Motor neuron (in vitro differentiated cells): ENCODE data around the gene DLGAP1. TPM values are rescaled to one million over a fixed set of nuclear protein-coding genes. Genes with fewer than 3 reads are reported as not detected.
A peak's percentile ranks its signal among the peaks of the same experiment; 100 is the strongest.

Experiments
- ATAC-seq, 8 experiments: fragments of 200-7000 bp; cut with Tn5 transposase; replicated peaks in 6 of 8; 2 replicates each; pipeline ENCODE4 v1.8.0; 2021; ENCODE audit warnings: mild to moderate bottlenecking in 8 of 8, moderate library complexity in 8 of 8
- H3K27ac ChIP-seq, 2 donors: fragments of 250-450 bp; sonication (Bioruptor Pico); 2 replicates each; pipeline ENCODE4 v1.9.0; 2021; ENCODE audit warnings: antibody characterized with exemption in 2 of 2, mild to moderate bottlenecking in 2 of 2, moderate library complexity in 1 of 2
- H3K4me1 ChIP-seq, 2 donors: fragments of 250-450 bp; sonication (Bioruptor Pico); replicated peaks in 1 of 2; 2 replicates each; pipeline ENCODE4 v1.6.1; 2021; ENCODE audit warnings: antibody characterized with exemption in 2 of 2, mild to moderate bottlenecking in 2 of 2, moderate library complexity in 1 of 2
- H3K4me3 ChIP-seq, 5 donors: fragments of 250-450 bp; sonication (Bioruptor Pico); 2 replicates each; pipeline ENCODE4 v1.9.0; 2021; ENCODE audit warnings: antibody characterized with exemption in 5 of 5, mild to moderate bottlenecking in 5 of 5, moderate library complexity in 4 of 5
- WGBS, 10 experiments: fragments of 450-650 bp; shearing (Covaris generic); methylation state at CpG; one replicate each; pipeline ENCODE4 v1.0.0; 2022; 5-methylcytosine and 5-hydroxymethylcytosine counted together
- in situ Hi-C, 9 experiments: fragments of 400-800 bp; cut with MboI; loops; one replicate each; pipeline ENCODE4 v1.15.0; 2021; ENCODE audit warnings: low sequenced_read_pairs in 9 of 9, low pct_unique_long_range_greater_than_20kb in 2 of 9; ENCODE audit not compliant: unreplicated experiment in 9 of 9
- total RNA-seq, 8 experiments: library from RNA; unstranded; fragments of 300-600 nt; gene quantifications; 2 replicates each; pipeline versions ENCODE4 v1.2.3 to v1.2.4, GENCODE V29; 2022

DLGAP1 gene
- total RNA-seq, 8 experiments from 2014 or later = 0.36 to 38.2 (median 16.6) TPM

- Histone ChIP-seq H3K4me3 (no peak overlapping the region), H3K27ac (no peak overlapping the region), H3K4me1 (no peaks in the 10 kb centered on the region)
- WGBS, 10 experiments = 60 to 100% (median 80%) methylated on average over 1 of the region's 1 CpG; no CpG with 5 or more reads in 6 of the 10 experiments
- no peak for ATAC-seq
- in situ Hi-C loops = loop anchor here in 2 of 9 experiments (10.0 to 25.0 kb wide), 3 partner anchors 87 to 574 kb away; no protein-coding TSS in a partner anchor
These were observed 593.6 kb downstream of the DLGAP1 start for GRCh38 chr18:3861495-3861894.

- WGBS, 10 experiments = 0 to 100% (median 83%) methylated on average over 1 of the region's 1 CpG; no CpG with 5 or more reads in 3 of the 10 experiments
- H3K4me1 ChIP-seq = no peaks in the 10 kb centered on the region
- in situ Hi-C loops = loop anchor here in 2 of 9 experiments (25.0 kb wide), 2 partner anchors 130 to 570 kb away; no protein-coding TSS in a partner anchor
- ATAC-seq = peak in 1 of 8 experiments; percentile 17
- no peak overlapping the region for H3K4me3 ChIP-seq
- no peak overlapping the region for H3K27ac ChIP-seq
These were observed 597.6 kb downstream of the DLGAP1 start for GRCh38 chr18:3857544-3857943.

- ATAC-seq = no peak
- in situ Hi-C loops = loop anchor here in 2 of 9 experiments (25.0 kb wide), 2 partner anchors 131 to 569 kb away; no protein-coding TSS in a partner anchor
- H3K27ac ChIP-seq = no peak overlapping the region
- no peaks in the 10 kb centered on the region for H3K4me1 ChIP-seq
- WGBS, 10 experiments = 72 to 100% (median 92%) methylated on average over 2 to 3 of the region's 3 CpGs
- H3K4me3 ChIP-seq = no peak overlapping the region
These were observed 599.1 kb downstream of the DLGAP1 start for GRCh38 chr18:3855966-3856365.

GRCh38 chr18:3852321-3852720, 602.8 kb downstream of the DLGAP1 start:
- WGBS, 10 experiments = 0 to 100% (median 88%) methylated on average over 1 to 2 of the region's 2 CpGs; no CpG with 5 or more reads in 2 of the 10 experiments
- no peak overlapping the region for H3K27ac ChIP-seq
- no peak for ATAC-seq
- H3K4me3 ChIP-seq = no peak overlapping the region
- in situ Hi-C loops = loop anchor here in 2 of 9 experiments (25.0 kb wide), 2 partner anchors 135 to 565 kb away; no protein-coding TSS in a partner anchor
- H3K4me1 ChIP-seq = no peaks in the 10 kb centered on the region

GRCh38 chr18:3851159-3851558, 603.9 kb downstream of the DLGAP1 start:
- in situ Hi-C loops = loop anchor here in 2 of 9 experiments (25.0 kb wide), 2 partner anchors 136 to 564 kb away; no protein-coding TSS in a partner anchor
- no peak overlapping the region for H3K4me3 ChIP-seq
- no peak overlapping the region for H3K27ac ChIP-seq
- 32 to 100% (median 94%) methylated on average over 1 to 2 of the region's 2 CpGs; no CpG with 5 or more reads in 3 of the 10 experiments for WGBS, 10 experiments
- no peaks in the 10 kb centered on the region for H3K4me1 ChIP-seq
- ATAC-seq = peak in 4 of 8 experiments; percentile 36 to 48 (median 45)

- in situ Hi-C loops = no loop called here
- H3K4me1 ChIP-seq = no peaks in the 10 kb centered on the region
- H3K27ac ChIP-seq = no peak overlapping the region
- no peak for ATAC-seq
- 47 to 100% (median 91%) methylated on average over 1 to 3 of the region's 3 CpGs for WGBS, 10 experiments
- no peak overlapping the region for H3K4me3 ChIP-seq
These were observed 606.8 kb downstream of the DLGAP1 start for GRCh38 chr18:3848316-3848715.

GRCh38 chr18:3845161-3845560, 609.9 kb downstream of the DLGAP1 start:
- in situ Hi-C loops = no loop called here
- WGBS, 10 experiments = 38 to 100% (median 86%) methylated on average over 1 to 2 of the region's 2 CpGs; no CpG with 5 or more reads in 3 of the 10 experiments
- no peak for ATAC-seq
- H3K4me3 ChIP-seq = no peak overlapping the region
- no peak overlapping the region for H3K27ac ChIP-seq
- peaks cover 0 to 4% of the 10 kb centered on the region in 2 donors for H3K4me1 ChIP-seq

GRCh38 chr18:3842844-3843243, 612.3 kb downstream of the DLGAP1 start:
- no peak overlapping the region for H3K27ac ChIP-seq
- 42 to 100% (median 69%) methylated on average over 2 of the region's 2 CpGs; no CpG with 5 or more reads in 1 of the 10 experiments for WGBS, 10 experiments
- no peak for ATAC-seq
- in situ Hi-C loops = no loop called here
- peaks cover 8 to 16% of the 10 kb centered on the region in 2 donors for H3K4me1 ChIP-seq
- no peak overlapping the region for H3K4me3 ChIP-seq

GRCh38 chr18:3840766-3841165, 614.3 kb downstream of the DLGAP1 start:
- Histone ChIP-seq H3K27ac (no peak overlapping the region), H3K4me1 (peaks cover 22 to 25% of the 10 kb centered on the region in 2 donors), H3K4me3 (no peak overlapping the region)
- in situ Hi-C loops = no loop called here
- ATAC-seq = no peak
- WGBS, 10 experiments = 13 to 79% (median 50%) methylated on average over 1 to 3 of the region's 3 CpGs; no CpG with 5 or more reads in 1 of the 10 experiments

GRCh38 chr18:3839581-3839981, 615.5 kb downstream of the DLGAP1 start:
- Histone ChIP-seq H3K27ac (peak overlapping the region in 1 of 2 donors; percentile 45), H3K4me1 (peaks cover 24 to 25% of the 10 kb centered on the region in 2 donors), H3K4me3 (no peak overlapping the region)
- in situ Hi-C loops = no loop called here
- ATAC-seq = peak in 7 of 8 experiments; percentile 42 to 88 (median 78)
- 10 to 86% (median 33%) methylated on average over 1 to 2 of the region's 2 CpGs; no CpG with 5 or more reads in 3 of the 10 experiments for WGBS, 10 experiments

- H3K4me3 ChIP-seq = no peak overlapping the region
- 4 to 80% (median 62%) methylated on average over 2 to 12 of the region's 12 CpGs; no CpG with 5 or more reads in 1 of the 10 experiments for WGBS, 10 experiments
These were observed 618.4 kb downstream of the DLGAP1 start for GRCh38 chr18:3836483-3837335.

GRCh38 chr18:3832025-3832638, 623.0 kb downstream of the DLGAP1 start:
- ATAC-seq = peak; percentile 57 to 86 (median 80)
- in situ Hi-C loops = no loop called here
- Histone ChIP-seq H3K4me1 (peaks cover 24 to 29% of the 10 kb centered on the region in 2 donors), H3K27ac (no peak overlapping the region), H3K4me3 (no peak overlapping the region)
- WGBS, 10 experiments = 18 to 51% (median 32%) methylated on average over 3 to 6 of the region's 6 CpGs; no CpG with 5 or more reads in 1 of the 10 experiments

More at GRCh38 chr18:3836483-3837335, 618.4 kb downstream of the DLGAP1 start:
- peak overlapping the region in 1 of 2 donors; percentile 5 for H3K27ac ChIP-seq
- peak in 5 of 8 experiments; percentile 9 to 32 (median 23) for ATAC-seq
- in situ Hi-C loops = no loop called here
- H3K4me1 ChIP-seq = peaks cover 34 to 35% of the 10 kb centered on the region in 2 donors
